Activated T-cell treated with anti-CD3 and anti-CD28 coated beads, Interleukin-2, amount 50 U/mL, for 1 hour (primary cell): ENCODE results near the gene MEP1A.
A peak's percentile ranks its signal among the peaks of the same experiment; 100 is the strongest.
"Not testable (repeated sequence)": the region's sequence is repeated elsewhere in the genome, so short reads cannot be mapped to it uniquely, and the experiment has no call there.

Experiments
- DNase-seq: peaks from one replicate; pipeline ENCODE4 v3.0.0-alpha.2; 2020

Gene MEP1A

DNA sequence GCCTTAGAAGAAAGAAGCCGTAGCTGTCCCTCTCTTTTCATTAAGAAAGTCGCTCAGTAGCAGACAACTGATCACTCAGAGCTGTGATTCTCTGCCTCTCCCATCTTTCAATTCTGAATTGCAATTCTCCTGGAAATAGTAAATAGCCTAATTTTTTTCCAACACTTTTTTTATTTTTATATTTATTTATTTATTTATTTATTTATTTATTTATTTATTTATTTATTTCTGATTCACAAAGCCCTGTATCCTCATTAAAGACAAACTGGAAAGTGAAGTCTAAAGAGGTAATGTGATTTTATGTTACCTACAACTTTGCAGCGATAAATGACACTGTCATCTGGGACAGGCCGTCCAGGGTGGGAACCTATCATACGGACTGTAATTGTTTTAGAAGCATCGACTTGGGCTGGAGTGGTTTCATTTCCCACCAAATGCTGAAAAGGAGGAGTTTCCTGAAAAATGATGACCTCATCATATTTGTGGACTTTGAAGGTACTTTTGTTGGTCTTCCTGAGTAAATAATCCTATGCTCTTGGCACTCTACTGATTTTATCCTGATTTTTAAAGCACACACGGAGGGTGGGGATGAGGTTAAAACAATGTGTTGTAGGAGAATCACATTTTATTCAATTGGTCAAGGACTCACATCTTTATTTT is 41.2 kb downstream of the MEP1A start:
- not testable (repeated sequence) for DNase-seq

DNA sequence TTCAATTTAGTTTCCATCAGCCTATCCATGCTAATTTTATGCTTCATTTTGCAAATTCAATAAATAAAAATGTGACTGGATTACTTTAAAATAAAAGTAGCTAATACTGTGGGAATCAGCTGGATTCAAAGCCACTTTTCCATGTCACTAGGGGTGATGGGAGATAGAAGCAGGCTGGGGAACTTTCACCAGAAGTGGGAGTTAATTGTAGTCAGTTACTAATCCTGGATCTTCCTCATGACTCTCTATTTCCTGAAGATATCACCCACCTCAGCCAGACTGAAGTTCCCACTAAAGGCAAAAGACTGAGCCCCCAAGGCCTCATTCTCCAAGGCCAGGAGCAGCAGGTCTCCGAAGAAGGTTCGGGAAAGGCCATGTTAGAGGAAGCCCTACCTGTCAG is 41.8 kb downstream of the MEP1A start:
- not testable (repeated sequence) for DNase-seq

DNA sequence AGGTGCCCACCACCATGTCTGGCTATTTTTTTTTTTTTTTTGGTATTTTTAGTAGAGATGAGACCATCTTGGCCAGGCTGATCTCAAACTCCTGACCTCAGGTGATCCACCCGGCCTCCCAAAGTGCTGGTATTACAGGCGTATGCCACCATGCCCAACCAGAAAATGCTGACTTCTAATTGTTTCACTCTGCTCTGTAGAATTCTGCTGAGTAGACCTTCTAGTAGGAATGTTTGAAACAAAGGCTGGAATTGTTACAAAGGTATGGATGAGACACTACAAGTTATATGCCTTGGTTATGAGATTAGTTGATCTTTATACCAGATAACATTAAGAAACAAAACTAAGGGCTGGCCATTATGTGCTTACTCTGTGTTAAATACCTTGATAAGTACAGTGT is 44.8 kb downstream of the MEP1A start:
- DNase-seq: no peak

DNA sequence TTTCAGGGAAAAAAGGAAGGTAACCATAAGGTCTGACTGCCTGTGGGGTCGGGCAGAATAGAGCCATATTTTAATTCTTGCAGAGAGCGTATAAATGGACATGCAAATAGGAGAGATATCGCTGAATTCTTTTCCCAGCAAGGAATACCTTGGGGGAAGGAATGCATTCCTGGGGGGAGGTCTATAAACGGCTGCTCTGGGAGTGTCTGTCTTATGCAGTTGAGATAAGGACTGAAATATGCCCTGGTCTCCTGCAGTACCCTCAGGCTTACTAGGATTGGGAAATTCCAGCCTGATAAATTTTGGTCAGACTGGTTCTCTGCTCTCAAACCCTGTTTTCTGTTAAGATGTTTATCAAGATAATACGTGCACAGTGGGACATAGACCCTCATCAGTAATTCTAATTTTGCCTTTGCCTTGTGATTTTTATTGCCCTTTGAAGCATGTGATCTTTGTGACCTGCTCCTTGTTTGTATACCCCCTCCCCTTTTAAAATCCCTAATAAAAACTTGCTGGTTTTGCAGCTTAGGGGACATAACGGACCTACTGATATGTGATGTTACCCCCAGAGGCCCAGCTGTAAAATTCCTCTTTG is 49.2 kb downstream of the MEP1A start:
- DNase-seq: not testable (repeated sequence)

DNA sequence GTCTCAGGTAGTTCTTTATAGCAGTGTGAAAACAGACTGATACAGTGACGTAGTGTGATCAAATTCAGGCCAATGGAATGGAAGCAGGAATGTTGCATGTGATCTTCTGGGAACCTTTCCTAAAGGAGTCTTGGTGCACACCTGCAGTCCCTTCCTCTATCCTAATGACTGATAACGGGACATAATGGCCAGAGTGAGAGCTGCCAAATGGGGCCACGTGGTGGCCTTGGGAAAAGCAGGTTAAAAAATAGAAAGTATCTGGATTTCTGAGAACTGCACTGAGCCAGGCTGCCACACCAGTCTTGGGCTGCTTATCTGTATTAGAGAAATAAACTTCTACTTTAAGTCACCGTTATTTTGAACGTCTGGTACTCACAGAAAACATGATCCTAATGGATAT is 51.9 kb downstream of the MEP1A start:
- no peak for DNase-seq

DNA sequence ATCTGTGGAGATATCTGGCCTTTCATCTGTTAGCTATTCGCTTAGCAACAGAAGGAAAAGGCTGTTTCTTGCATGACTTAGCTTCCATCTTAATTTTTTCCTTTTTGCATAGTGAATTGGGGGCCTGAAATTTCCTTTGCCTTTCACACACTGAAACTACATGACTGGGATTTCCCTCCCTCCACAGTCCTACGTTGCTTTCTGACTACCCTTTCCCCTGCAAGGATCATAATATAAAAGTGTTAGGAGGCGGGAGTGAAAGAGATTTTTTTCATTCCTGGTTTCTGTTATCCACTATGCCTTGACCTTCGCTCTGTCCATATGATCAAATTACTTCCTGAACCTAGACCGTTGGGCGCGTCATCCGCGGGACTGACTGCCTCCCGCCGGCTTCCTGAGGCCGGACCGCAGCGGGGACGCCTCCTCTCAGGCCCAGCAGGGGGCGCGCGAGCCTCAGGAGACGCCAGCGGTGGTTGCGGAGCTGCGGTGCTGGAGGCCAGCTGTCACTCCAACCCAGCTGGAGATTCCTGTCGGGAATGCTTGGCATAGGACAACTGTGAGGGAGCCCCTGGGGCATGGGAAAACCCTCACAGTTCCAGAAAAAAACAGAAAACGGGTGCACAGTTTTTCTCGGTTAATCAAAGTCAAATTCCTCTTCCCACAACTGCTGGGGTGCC is 55.6 kb downstream of the MEP1A start:
- DNase-seq: peak; percentile 63

DNA sequence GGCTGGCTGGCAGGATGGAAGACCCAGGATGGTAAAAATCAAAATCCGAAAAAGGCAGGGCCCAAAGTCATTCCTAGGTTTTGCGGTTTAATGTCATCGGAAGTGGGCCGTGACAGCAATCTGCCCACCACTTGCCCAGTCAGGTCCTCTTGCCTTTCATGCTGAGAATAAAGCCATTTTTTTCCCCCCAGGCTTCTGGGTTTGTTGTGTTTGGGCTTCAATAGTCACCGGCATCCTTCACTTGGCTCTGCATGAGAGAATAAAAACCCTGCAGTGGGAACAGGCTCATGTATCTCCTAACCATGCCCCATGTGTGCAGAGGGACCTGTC is 56.1 kb downstream of the MEP1A start:
- no peak for DNase-seq

DNA sequence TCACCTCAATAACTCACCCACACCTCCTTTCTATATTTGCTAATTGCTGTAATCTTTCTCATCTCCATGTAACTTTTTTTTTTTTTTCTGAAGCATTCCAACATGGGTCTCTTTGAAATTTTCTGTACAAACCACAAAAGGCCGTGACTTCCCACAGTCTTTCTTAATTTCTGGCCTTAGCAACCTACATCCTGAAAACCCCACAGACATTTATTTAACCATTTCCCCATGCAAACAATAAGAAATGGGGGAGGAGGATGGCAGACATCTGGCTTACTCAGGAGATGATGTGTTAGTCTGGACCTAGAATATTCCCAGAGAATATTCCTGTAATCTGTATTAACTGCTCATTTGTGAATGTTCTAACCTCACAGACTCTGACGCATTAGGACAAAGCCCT is 57.6 kb downstream of the MEP1A start:
- DNase-seq: no peak

DNA sequence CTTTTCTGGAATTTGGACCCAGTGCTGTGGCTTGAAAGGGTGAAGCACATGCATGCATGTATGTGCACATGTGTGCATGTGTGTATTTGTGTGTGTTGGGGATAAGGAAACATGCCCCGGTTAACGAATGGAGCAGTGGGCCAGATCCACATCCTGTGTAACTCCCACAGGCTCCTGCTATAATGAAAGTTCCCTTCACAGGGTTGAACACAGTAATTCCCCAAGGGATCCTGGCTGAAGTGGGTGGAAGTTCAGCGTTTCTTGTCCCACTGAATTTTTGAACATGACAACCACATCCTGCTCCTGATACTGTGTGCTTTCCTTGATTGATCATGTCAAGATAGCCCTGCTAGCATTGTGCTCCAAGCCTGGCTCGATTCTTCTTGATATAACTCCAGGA is 58.4 kb downstream of the MEP1A start:
- not testable (repeated sequence) for DNase-seq

DNA sequence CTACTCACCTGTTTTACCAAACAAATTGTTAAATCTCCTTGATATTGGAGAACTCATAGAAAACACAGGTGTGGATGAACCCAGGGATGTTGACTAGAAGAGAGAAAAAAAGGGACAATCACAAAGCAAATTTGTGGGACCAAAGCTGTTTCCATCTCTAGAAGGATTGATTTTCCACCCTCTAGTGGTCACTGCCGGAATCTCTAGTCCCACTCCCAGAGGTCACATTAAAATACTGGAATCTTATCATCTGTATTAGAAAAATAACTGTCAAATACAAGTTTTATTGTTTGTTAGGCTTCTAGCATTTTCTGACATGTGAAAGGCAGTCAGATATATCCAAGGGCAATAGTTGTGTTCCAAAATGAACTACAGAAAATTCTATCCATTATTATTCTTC is 62.8 kb downstream of the MEP1A start:
- DNase-seq: not testable (repeated sequence)

DNA sequence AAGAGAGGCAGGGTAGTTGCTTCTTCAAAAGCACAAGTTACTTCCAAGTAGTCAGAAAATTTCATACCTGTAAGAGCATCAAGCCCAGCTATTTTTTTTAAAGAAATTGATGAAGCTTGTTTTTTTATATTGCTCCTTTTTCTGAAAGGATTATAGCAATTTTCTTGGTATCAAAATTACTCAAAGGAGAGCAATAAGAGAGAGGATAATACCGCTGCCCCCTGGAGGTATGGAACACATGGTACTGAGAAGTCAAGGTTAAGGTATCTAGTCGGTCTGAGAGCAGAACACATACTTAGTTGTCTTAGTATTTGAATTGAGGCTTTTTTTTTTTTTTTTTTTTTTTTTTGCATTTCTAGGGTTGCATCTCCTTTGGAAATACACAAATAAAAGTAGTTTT is 69.2 kb downstream of the MEP1A start:
- no peak for DNase-seq

DNA sequence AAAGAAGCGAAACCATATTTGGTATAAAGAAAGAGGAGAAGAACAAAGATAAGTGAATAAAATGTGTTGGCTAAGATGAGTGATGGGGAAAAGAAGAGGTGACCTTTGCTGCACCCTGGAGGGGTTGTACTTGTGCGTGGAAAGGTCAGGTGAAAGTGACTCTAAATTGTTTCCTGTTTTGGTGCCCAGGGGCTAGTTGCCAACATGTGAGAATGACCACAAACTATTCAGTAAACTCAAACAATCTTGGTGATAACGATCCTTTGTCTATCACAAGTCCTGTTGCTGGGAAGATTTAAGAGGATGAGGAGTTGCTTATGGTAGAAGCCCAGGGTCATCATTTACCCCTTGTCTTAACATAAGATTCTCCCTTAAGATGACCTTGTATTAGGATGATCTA is 70.6 kb downstream of the MEP1A start:
- DNase-seq: no peak

DNA sequence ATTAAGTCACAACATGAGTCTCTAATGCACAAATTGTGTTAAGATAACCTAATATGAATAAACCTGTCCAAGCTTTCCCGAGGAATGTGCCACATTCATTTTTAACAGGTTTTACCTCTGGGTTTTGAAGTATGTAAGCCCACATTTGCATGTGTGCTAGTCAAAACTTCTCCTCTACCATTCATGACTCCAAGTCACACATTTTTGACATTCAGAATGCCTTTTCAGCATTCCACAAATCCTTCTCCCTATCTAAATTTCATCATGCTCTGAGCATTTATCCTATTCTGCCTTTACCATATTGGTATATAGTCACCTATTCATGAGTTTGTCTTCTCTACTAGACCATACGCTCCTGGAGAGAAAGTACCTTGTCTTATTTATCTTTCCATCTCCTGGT is 72.0 kb downstream of the MEP1A start:
- DNase-seq: no peak

DNA sequence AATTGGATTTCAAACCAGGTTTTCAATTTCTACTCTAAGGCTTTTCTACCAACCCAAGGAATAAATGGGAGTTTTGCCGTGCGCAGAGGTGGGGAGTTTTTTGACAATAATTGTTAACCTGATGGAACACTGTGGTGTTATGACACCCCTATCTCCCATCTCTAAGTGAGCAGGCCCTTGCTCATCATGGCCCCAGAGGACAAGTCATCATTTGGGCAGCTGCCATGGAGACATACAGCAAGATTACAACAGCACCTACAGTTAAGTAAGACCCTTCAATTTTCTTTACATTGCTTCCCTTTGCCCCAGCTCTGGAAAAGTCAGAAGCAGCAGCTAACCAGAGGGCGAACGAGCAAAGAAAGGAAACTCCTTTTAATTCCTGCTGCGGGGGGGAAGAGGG is 74.2 kb downstream of the MEP1A start:
- no peak for DNase-seq

DNA sequence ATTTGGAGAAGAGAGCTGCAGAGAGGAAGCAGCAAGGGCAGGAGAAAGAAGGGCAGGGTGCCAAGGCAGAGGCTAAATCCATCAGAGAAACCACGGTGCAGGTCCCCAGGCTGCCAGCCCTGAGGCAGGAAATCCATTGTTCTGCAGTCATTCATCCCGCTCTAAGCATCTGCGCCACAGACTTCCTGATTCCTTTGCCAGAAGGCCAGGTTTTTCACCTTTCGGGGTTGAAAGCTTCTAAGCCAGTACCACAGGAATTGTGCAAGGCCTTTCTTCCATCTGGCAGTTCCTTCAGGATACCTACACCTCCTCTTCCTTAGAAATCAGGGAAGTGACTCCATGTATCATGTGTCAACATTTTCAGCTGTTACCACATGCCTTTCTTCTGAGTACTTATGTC is 82.9 kb downstream of the MEP1A start:
- DNase-seq: no peak

DNA sequence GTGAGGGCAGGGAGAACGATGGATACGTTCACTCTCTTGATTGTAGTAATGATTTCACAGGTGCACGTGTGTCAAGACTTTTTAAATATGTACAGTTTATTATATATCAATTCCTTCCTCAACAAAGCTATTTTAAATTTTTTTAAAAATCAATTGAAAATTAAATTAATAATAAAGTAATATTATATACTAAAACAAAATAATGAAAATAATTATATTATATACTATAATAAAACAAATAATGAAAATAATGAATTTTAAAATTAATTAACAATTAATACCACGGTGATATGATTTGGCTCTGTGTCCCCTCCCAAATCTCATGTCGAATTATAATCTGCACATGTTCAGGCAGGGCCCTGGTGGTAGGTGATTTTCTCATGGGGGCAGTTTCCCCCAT is 85.8 kb downstream of the MEP1A start:
- DNase-seq: no peak

DNA sequence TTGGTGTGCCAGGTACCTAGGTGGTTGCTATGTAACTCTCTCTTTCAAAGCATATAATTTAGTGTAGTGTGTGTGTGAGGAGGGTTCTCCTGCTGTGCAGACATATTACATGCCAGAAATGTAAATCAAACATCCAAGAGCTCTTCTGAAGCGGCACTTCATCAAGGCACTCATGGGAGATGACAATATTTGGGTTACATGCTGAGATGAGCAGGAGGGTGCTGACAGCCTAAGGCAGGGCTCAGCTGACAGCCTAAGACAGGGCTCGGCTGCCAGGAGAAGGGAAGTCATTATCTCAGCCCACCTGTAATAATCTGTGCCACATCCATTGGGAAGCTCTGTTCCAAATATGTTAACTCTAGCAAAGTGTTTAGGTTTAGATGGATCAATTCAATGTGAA is 89.5 kb downstream of the MEP1A start:
- DNase-seq: no peak

DNA sequence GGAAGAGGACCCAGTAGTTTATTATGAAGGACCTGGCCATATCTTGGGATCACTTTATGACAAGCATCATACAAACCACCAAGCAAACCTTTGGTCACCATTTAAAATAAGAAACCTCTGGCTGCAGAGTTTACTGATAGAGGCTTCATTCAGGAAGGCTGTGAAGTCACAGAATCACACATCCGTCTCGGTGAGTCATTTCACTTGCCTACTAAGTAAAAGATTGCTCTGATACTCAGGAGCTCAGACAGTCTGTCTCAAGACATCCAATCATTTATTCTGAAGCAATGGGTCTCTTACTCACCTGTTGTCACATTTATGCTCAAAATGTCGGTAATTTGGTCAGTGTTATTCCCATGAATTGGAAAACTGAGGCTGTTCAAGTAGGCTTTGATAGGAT is 94.8 kb downstream of the MEP1A start:
- DNase-seq: no peak

DNA sequence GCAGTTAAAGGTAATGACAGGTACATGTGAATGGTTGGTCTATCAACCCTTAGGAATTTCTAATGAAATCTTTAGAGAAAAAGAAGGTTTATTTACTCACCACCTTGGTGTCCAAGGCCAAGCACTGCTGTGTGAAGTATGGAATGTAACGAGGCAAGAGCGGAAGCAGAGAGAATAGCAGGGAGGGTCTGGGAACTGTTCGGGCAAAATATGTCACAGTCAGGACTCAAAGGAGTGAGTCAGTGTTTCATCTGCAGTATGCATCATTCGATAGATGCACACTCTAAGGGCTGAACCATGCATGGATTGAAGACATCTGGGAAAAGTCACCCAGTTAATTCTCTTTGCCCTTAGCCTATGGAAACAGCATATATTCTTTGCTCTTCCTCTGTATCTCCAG is 95.4 kb downstream of the MEP1A start:
- no peak for DNase-seq
